GM12891 (cell line): ENCODE results near the gene BICDL1.

Source experiments
- PAX5 ChIP-seq: IDR thresholded peaks from 2 replicates; pipeline ENCODE4 v1.6.1; 2011; ENCODE audit warnings: low read length, moderate library complexity, mild to moderate bottlenecking; ENCODE audit not compliant: insufficient read depth, severe bottlenecking
- POLR2A ChIP-seq: IDR thresholded peaks from 2 replicates; pipeline ENCODE4 v1.6.1; 2011; ENCODE audit warnings: low read depth, low read length, control low read depth
- POLR2AphosphoS5 ChIP-seq: IDR thresholded peaks from 2 replicates; pipeline ENCODE4 v1.6.1; 2011; ENCODE audit warnings: low read depth, low read length, control low read depth
- POU2F2 ChIP-seq: IDR thresholded peaks from 2 replicates; pipeline ENCODE4 v1.6.1; 2011; ENCODE audit warnings: low read depth, mild to moderate bottlenecking, control low read depth, low read length, moderate library complexity
- SPI1 ChIP-seq: IDR thresholded peaks from 2 replicates; pipeline ENCODE4 v1.6.1; 2011; ENCODE audit warnings: low read depth, low read length, control low read depth
- TAF1 ChIP-seq: IDR thresholded peaks from 2 replicates; pipeline ENCODE4 v1.6.1; 2011; ENCODE audit warnings: low read depth, low read length, control low read depth

DNA sequence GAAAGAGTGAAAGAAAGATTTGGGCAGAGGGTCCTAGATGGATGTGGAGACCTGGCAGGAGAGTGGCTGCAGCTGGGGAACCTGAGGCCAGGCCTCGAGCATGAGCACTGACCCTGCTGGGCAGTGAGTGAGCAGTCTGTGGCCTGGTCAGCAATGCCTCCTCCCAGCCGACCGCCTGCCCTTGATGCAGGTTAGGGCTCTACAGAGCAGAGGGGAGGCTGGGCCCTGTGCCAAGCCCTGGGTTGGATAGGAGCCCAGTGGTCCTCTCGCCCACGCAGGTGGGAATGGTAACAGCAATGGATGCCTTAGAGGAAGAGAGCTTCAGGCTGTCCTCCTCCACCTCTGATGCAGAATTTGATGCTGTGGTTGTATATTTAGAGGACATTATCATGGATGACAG is 67.7 kb downstream of the BICDL1 start:
- TF ChIP-seq POLR2A (no peak), TAF1 (no peak), POLR2AphosphoS5 (no peak), SPI1 (no peak), PAX5 (no peak), POU2F2 (no peak)
